HT-29 (cell line): Measurements from ENCODE around the gene KIAA0319L. TPM values are rescaled to one million over a fixed set of nuclear protein-coding genes. Genes with fewer than 3 reads are reported as not detected.

ENCODE experiments used
- DNase-seq: peaks from one replicate; pipeline ENCODE4 v3.0.0-alpha.2; 2015; ENCODE audit warnings: low spot score
- total RNA-seq: library from RNA; depleted of rRNA; stranded (reverse); fragments of >200 nt; shearing (Covaris generic); gene quantifications from 2 replicates; pipeline ENCODE4 v1.2.3, GENCODE V29; 2014

KIAA0319L gene
- total RNA-seq, 1 experiment from 2014 or later: 34.1 TPM

GRCh38 chr1:35447278-35447677 lies 109.9 kb downstream of the KIAA0319L start:
- no peak for DNase-seq

GRCh38 chr1:35444519-35444774 lies 112.8 kb downstream of the KIAA0319L start:
- no peak for DNase-seq

GRCh38 chr1:35443768-35444518 lies 113.3 kb downstream of the KIAA0319L start:
- no peak for DNase-seq

- DNase-seq: no peak
Observed at GRCh38 chr1:35442734-35443133, 114.5 kb downstream of the KIAA0319L start.

DNA sequence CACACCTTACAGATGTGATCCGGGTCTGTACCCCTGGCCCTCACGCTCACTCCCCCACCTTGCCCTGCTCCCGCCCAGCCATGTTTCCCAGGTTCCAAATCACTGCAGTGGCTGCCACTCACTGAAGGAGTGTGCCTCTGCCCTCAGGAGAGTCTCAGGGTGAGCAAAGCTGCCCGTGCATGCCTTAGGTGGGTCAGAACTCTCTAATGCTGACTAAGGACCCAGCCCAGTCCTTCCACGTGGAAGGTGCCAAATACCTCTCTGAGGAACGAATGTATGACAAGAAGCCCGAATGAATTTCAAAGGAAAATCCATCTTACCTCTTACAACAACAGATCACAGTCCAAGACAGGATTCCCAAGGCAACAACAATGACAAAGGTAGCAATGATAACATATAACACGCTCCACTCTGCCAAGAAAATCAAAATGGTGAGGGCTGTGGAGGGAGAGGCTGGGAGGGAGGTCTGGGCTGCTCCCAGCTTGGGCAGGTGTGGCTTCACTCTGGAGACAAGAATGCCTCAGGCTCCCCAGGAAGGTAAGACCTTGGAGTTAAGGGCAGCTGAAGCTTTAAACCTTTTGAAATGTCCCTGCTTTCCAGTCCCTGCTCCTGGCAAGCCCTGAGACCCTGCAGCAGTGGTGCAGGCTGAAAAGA lies 115.2 kb downstream of the KIAA0319L start:
- no peak for DNase-seq

GRCh38 chr1:35439626-35440025 lies 117.6 kb downstream of the KIAA0319L start:
- no peak for DNase-seq

DNA sequence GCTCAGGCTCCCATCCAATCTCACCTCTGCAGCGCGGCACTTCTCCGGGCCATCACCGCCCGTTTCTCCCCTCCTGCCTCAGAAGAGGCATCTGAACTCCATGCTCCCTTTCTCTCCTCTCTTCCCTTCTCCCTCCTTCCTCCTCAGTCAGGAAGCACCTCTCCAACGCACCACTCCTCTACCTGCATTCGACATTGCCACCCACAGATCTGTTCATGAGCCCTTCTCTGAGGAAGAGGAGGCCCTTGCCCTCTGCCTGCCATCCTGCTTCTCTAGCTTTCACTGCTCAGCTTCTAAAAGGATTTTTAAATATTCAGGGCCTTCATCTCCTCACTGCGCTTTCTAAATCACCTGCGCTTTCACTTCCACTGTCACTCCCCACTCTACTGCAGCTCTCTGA lies 120.0 kb downstream of the KIAA0319L start:
- DNase-seq: no peak

DNA sequence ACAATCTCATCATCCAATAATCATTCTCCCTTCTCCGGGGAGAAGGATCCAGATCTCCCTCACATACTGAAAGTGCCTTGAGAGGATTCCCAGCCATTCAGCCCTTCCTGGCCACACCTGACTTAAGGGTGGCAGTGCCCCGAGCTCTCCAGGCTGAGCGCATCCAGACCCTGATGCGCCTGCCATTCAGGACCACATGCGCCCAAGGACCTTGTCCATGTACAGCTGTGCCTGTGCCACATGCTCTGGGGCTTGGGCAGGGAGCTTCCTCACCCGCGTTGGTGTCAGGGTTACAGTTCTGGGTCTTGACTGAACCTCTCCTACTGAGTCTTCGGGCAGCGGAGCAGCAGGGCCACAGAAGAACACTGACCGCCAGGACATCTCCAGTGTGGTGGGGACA lies 121.1 kb downstream of the KIAA0319L start:
- no peak for DNase-seq

DNA sequence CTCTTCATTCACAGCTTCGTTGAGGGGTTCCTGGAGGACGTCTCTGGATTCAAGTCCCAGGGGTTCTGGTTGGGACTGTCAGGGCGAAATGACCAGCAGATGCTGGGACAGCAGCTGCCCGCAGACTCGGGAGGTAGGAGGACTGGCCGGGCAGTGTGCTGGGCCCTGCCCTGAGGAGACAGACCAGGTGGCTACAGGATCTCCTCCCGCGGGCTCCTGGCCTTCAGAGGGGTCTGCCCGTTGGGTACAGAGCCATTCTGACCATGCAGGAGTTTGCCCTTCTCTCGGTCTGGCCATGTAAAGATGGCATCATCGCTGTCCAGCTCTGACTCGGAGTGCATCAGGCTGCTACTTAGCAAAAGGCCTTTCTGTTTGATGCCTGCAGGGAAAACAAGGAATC lies 122.5 kb downstream of the KIAA0319L start:
- no peak for DNase-seq

DNA sequence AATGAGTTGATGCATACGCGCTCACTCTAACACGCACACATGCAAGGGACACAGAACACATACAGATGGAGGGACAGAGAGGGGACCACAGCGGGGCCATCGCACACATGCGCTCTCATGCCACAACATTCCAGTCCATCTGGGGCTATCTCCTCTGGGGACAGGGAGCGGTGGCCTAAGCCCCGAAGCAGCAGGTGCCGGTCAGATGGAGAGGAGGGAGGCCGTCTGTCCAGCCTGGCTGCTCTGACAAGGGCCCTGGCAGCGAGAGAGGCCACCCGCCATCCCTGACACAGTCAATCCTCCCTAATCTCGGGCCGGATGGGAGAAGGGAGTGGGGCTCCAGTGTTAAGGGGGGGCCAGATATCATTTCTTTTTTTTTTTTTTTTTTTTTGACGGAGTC lies 123.5 kb downstream of the KIAA0319L start:
- DNase-seq: no peak

GRCh38 chr1:35432231-35432630 lies 125.0 kb downstream of the KIAA0319L start:
- DNase-seq: no peak

DNA sequence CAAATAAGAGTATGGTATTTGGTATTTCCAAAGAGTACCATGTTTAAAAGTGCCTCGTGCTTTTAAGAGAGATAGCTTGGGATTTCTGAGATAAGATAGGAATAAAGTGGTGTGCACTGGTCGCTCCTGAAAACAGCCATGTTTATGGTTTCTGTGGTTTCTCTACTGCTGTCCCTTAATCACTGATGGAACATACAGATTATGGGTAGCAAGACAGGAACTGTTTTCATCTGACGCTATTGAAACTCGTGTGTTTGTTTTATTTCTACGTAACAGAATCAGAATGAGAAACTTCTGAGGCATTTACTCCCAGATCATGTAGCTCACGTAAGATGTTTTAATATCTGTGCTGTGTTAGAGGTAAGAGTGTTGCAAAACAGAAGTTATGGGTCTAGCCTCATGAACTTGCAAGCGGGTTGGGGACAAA lies 126.0 kb downstream of the KIAA0319L start:
- DNase-seq: no peak

DNA sequence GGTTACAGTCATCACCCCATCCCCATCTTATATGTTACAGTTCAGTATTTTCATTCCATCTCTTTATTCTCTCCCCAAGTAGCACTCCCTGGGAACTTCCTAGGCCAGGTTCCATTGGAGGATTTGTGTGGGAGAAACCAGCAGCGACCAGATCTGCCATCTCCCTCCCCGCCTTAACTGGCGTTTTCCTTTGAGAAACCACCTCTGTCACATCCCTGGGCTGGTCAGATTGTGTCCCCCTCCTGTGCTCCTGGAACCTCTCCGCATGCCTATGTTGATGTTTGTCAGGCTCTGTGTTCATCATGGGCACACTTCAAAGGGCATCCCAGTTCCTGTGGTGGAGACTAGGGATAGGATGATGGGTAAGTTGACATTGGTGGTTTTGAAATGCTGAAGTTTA lies 126.4 kb downstream of the KIAA0319L start:
- DNase-seq: no peak

DNA sequence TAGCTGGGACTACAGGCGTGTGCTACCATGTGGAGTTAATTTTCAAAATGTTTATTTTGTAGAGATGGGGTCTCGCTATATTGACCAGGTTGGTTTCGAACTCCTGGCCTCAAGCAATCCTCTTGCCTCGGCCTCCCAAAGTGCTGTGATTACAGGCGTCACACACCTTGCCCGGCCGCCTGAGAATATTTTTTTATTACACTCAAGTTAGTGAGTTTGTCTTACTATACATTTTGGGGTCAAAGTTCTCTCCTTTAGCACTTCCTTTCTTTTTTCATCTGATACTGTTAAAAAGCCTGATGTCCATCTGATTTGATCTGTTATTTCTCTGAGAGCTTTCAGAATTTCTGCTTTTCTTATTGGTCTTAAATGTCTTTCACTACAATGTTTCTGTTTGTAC lies 128.8 kb downstream of the KIAA0319L start:
- no peak for DNase-seq

DNA sequence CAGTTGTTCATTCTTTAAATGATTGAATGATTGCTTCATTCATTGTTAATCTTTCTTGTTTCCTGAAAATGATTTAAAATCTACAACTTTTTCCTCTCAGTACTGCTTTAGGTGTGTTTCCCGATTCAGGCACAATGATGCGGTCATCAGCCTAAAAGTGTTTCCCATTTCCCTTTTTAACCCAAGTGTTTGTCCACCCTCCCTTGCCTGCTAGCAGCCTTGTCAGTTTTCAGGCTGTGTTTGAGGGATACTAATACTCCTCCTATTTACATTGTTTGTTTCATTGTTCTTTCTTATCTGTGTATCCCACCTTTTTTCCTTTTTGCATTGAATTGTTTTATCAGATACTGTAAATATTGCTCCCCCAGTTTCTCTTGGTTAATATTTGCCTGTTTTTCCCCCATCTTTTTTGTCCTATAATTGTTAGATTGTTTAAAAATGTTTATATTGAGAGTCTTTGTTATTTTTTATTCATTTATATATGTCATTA lies 131.1 kb downstream of the KIAA0319L start:
- DNase-seq: no peak

- no peak for DNase-seq
Observed at GRCh38 chr1:35408925-35409324, 148.3 kb downstream of the KIAA0319L start.

- DNase-seq: no peak
Observed at GRCh38 chr1:35407743-35408142, 149.5 kb downstream of the KIAA0319L start.

- DNase-seq: no peak
Observed at GRCh38 chr1:35406103-35406502, 151.1 kb downstream of the KIAA0319L start.

DNA sequence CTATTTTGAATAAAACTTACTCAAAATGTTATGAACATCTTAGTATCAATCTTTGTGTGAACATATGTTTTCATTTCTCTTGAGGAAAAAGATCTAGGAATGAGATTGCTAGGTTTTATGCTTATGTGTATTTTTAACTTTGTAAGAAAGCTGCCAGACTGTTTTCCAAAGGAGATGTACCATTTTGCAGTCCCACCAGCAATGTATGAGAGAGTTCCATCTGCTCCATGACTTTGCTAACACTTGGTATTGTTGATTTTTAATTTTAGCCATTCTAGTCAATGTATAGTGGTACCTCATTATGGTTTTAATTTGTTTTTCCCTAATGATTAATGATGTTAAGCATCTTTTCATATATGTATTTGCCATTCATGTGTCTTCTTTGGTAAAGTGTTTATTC lies 156.2 kb downstream of the KIAA0319L start:
- DNase-seq: no peak

DNA sequence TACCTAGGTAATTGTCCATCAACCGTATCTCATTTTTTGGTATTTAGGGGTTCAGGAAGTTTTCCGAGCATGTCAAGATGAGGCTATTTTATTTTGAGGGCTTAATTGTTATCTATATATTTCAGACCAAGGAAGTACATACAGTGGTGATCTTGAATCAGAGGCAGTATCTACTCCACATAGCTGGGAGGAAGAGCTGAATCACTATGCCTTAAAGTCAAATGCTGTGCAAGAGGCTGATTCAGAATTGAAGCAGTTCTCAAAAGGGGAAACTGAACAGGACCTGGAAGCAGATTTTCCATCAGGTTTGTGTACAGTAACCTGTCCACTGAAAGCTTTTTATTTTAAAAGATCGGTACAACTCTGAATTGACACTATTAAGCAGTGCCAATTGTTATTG lies 158.5 kb downstream of the KIAA0319L start:
- no peak for DNase-seq

DNA sequence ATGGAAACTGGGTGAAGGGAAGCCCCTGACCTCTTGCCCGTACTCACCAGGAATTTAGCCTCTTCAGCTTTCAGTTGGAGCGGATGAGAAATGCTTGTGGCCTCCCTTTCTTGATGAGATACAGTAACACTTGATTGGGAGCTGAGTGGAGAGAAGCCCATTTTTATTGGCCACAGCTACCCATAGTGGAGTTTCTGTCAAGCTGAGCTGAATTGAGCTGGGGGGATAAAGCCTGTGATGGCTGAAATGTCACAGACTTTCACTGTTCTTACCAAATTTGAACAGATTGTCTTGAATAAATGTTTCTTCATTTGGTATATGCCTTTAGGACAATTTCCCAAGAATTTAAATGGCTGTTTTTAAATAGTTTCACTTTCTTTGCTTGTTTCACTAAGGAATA lies 162.8 kb downstream of the KIAA0319L start:
- no peak for DNase-seq

DNA sequence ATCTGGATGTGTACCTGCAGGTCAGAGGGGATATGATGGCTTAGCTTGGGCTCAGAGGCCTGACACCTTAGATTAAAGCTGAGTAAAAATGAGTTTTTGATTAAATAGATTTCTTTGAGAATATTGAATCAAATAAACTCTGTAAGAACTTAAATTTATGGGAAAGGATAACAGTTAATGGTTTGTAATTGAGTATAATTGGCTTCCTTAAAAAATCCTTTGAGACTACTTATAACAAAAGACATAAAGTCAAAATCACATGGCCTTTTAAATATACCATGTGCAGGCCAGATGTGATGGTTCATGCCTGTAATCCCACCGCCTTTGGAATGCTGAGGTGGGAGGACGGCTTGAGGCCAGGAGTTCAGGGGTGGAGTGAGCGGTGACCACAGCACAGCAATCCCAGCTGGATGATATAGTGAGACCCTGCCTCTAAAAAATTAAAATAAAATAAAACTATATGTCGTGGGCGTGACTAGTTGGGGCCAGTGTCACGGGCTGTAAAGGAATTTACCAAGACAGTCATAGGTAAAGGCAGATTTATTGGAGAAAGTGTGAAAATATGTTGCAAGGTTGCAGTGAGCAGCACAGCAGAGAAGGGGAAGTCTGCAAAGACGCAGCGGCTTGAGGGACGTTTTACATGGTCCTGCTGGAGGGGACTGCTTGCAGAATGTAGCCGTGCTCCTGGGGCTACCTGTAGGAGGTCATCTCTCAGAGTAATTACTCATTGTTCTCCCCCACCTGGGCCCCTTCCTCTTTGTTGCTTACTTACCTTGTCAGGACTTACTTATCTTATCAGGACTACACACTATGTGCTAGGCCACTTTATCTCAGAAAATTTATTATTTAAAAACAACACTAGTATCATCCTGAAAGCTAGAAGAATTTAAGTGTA lies 166.4 kb downstream of the KIAA0319L start:
- no peak for DNase-seq
